Hematopoietic multipotent progenitor cell treated with erythropoietin and hydrocortisone succinate and interleukin-3 and kit ligand, for 15 days (in vitro differentiated cells): Measurements from ENCODE around the gene COL4A5.
A peak's percentile ranks its signal among the peaks of the same experiment; 100 is the strongest.
"Not testable (repeated sequence)": the region's sequence is repeated elsewhere in the genome, so short reads cannot be mapped to it uniquely, and the experiment has no call there.

Experiments used
- DNase-seq: peaks from one replicate; pipeline ENCODE4 v3.0.0-alpha.2; 2015; ENCODE audit warnings: low spot score

Gene COL4A5

DNA sequence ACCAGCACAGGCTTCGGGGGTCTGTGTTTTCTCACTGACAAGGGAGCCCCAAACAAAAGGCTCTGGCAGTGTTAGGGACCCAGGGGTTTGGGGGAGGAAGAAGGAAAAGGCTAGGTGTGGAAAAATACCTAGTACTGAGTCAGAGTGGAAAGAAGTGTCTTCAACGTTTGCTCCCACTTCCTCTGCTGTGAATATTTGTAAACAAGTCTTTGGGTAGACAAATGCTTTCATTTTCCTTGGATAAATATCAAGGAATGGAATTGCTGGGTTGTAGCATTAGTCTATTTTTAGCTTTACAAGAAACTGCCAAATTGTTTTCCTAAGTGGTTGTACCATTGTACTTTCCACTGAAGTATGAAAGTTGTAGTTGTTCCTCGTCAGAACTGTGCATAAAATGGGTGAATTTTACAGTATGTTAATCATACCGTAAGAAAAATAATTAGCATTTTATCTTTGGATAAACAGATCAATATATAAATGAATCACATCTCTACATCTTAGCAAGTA, 17.4 kb downstream of the COL4A5 start:
- no peak for DNase-seq

DNA sequence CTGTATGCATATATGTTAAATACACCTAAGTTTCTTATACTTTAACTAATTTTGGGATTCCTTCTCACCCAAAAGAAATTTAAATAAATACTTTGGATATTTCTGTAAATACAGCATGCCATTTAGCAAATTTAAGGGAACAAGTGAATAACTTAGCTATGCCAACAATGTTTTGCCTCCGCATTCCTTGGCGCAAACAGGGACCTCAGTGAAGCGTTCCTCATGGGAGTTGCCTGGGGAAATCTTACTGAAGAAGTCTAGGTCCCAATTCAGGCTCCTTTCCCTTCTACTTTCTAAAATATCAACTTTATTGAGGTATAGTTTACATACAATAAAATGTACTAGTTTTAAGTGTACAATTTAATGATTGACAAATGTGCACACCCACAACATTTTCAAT, 25.0 kb downstream of the COL4A5 start:
- DNase-seq = no peak

DNA sequence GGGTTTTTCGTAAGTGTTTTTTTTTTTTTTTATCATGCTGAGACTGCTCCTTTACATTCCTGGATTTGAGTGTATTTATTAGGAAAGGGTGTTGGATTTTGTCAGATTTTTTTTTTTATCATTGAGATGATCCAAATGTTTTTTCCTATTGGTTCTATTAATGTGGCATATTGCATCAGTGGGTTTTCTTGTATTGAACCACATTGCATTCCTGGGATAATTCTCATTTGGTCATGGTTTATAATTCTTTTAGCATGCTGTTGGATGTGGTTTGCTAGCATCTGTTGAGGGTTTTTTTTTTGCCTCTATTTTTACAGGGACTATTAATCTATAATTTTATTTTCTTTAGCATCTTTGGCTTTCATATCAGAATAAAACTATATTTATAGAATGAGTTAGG, 28.8 kb downstream of the COL4A5 start:
- DNase-seq = no peak

DNA sequence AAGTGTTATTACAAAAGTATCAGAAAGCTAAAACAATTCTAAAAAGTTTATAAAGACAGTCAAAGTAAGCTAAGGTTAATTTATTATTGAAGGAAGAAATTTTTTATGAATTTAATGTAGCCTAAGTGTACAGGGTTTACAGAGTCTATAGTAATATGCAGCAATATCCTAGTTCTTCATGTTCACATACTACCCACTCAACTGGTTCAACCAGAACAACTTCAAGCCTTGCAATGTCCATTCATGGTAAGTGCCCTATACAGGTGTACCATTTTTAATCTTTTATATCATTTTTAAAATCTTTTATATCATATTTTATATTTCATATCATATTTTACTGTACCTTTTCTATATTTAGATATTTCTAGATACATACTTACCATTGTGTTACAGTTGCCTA, 34.3 kb downstream of the COL4A5 start:
- DNase-seq = no peak

DNA sequence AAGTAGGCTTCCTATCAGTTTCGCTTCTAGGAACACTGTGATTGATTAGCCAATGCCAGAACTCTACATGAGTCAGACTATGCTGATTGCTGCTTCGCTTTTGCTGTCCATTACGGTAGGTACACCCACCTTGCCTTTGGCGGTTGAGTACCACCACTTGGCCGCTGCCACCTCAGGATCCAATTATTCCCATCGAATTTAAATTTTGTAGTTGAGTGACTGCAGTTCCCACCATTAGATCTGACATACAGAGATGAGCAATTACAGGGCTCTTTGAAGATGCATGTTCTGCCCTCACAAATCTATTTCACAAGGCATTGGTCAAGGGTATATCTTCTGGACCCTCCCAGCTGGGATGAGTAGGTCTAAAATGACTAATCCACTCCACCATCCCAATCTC, 41.9 kb downstream of the COL4A5 start:
- DNase-seq = not testable (repeated sequence)

DNA sequence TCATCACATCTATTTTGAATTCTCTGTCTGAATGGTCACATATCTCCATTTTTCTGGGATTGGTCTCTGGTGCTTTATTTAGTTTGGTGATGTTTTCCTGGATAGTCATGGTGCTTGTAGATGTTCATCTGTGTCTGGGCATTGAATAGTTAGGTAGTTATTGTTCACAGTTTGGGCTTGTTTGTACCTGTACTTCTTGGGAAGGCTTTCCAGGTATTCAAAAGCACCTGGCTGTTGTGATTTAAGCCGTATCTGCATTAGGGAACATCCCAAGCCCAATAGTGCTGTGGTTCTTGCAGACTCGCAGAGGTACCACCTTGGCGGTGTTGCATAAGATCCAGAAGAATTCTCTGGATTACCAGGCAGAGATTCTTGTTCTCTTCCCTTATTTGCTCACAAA, 44.6 kb downstream of the COL4A5 start:
- DNase-seq = no peak

DNA sequence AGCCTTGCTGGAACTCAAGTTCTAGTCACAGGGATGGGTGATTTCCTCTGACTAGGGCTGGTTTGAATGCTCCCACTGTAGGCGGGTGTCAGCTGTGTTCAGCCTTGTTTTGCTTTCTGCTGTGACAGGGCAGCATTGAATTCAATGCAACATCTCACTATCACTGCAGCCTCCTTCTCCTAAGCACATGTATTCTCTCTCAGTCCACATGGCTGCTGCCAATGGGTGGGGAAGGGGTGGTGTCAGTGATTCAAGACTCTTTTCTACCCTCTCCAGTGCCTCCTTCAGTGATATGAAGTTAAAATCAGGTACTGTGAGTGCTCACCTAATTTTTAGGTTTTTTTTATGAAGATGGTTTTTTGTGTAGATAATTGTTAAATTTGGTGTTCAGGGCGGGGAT, 46.3 kb downstream of the COL4A5 start:
- no peak for DNase-seq

DNA sequence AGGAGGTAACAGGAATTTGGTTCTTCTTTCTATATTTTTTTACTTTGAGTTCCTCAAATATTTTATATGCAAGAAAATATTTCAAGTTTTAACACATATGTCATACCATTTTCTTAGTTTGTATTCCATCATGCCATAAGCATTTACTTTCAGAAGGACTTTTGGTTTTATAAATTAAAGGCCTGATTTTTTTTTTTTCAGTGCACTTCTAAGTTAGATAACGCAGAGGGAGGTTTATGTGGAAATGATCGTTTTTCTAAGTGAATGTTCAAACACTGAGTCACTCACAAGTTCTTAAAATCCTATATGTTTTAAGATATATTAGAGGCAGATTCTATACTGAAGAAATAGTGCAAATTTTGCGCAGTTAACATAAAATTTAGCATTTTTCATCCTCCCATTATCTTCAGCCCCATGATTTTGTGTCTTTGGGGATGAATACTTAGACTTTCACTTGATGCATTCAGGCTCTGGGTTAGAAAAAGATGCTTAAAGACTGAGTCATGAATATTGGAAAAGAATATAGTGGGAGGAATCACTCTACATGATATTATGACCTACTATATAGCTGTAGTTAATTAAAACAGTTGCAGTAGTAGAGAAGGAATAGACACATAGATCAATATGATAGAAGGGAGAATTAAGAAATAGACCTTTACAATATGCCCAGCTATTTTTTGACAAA, 54.9 kb downstream of the COL4A5 start:
- DNase-seq = no peak

DNA sequence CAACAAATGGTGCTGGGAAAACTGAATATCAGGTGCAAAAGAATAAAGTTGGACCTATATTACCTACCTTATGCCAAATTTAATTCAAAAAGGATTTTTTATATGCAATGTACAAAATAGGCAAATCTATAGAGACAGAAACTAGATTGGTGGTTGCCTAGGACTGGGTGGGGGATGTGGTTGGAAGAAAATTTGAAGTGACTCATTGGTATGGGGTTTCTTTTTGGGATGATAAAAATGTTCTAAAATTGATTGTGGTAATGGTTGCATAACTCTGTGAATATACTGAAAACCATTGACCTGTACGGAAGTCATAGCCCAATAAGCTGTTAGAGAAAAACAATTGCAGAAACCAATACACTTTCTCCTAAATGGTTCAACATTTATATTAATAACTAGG, 72.1 kb downstream of the COL4A5 start:
- no peak for DNase-seq

DNA sequence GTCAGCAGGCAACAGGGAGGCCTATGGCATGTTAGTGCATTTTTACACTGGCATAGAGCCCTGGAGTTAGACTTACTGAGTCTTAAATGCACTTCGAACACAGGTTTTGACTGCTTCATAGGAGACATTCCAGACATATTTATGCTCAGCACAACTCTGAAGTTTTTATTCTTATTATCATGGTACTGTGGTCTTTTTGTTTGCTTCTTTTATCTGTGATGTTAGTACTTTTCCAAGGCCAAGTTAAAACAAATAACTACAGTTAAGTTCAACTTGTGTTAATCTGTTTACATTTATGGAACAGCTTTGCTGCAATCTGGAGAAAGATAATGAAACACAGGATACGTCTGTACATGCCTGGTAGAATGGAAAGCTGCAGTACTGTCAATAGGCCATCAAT, 76.5 kb downstream of the COL4A5 start:
- no peak for DNase-seq

DNA sequence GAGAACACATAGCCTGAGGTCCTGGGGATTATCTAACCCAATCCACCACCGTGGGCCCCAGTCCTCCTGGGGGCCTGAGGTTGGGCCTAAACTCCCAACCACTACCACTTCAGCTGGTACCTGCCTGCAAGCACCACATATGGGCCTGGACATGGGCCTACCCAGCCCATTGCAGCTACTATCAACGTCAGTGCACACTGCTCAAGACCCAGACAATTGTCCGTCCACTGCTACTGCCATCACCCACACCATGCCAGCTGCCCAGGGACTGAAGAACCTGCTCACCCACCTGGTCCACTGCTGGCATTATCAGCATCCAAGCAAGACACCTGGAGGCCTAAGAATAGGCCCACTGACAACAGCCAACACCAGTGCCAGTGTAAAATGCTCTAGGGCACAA, 88.1 kb downstream of the COL4A5 start:
- no peak for DNase-seq

DNA sequence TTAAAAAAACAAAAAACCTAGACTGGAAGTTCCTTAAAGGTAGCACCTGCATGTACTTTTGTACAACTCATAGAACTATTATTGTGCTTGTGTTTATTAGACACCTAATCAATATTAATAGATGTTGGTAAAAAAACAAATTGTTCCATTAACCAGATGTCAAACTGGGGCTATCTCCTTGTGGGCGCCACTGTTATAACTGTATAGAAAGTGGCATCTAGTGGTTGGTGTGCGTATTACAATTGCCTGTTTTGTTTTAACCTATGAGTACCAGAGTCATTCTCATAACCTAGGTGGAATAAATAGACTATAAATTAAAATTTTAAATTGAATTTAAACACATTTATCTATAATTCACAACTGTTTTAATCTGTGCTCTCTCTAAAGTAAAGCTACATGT, 97.4 kb downstream of the COL4A5 start:
- no peak for DNase-seq

DNA sequence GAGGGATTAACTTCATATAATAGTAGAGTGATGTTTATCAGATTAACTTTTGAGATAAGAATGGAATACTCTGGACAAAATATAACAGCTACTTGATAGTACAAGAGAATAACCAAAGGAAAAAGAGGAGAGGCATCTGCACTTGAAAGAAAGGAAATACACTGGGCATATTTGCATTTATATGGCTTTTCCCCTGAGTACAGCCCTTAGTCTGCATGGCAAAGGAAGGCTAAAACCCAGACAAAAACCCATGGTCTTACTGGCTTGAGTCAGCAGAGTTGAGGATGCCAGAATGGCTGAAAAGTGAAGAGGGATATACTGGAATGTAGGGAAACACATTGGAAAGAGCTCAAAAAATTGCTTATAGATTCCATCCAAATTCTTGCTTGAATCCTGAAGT, 101.6 kb downstream of the COL4A5 start:
- DNase-seq = no peak

DNA sequence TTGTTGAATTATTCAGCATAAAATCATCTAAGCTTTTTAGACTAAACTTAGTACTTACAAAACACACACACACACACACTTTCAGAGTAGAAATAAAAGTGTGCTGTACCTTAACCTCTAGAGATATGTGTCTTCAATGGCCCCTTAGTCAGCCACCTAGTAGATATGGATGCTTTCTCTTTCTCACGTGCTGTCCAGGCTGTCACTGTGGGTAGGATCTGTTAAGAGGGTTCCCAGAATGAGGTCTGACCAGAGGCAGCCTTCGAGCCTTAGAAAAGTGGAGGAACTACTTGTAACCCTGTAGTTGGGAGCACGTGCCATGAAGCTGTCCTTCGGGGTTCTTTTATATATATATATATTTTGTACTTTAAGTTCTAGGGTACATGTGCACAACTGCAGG, 117.9 kb downstream of the COL4A5 start:
- no peak for DNase-seq

DNA sequence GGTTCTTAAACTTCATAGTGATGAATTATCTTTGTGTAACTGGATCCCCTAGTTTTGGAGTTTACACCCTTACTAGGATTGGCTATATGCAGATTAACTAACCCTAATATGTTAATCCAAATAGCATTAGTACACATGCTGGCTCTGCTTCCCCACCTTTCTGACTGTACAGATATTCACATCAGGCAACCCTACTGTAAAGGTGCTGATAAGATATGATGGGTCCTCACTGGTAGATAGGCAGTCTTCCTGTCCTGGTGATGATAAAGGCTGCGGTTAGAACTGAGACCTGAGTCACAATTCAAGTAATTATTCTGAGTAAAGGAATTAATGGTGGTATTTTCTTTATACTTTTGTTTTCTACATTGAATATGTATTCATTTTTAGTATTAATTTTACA, 118.6 kb downstream of the COL4A5 start:
- DNase-seq = peak; percentile 7

DNA sequence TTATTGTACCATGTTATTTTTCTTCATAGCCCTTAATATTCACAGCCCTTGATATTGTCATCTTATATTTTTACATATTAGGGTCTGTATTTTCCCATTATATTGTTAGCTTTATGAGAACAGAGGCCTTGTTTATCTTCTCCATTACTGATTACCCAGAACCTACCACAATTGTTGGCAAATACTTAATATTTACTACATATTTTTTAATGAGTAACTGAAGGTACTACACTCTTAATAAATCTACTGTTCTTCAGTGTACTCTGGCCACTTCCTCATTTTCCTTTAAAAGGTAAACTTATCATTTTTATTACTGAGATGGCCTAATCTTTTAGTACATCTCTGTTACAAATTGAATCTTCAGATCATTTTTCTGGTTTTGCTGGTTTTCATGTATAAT, 133.5 kb downstream of the COL4A5 start:
- no peak for DNase-seq

DNA sequence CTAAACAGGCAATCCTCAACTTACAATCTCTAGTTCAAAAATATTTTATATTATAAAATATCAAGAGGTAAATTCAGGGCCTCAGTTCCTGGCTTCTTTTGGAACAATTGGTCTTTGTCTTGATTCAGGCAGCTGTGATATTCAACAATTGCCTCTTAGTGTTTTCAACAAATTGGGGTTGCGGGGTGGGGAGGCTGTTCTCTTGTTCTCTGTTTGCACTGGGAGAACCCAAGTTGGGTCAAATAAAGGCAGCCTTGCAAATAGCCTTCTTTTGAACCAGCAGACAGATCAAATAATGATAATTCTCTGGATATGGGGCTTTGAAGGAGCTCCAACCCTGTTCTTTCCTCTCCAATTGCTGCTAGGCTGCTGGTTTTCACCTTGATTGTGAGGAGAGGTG, 142.5 kb downstream of the COL4A5 start:
- DNase-seq = no peak

DNA sequence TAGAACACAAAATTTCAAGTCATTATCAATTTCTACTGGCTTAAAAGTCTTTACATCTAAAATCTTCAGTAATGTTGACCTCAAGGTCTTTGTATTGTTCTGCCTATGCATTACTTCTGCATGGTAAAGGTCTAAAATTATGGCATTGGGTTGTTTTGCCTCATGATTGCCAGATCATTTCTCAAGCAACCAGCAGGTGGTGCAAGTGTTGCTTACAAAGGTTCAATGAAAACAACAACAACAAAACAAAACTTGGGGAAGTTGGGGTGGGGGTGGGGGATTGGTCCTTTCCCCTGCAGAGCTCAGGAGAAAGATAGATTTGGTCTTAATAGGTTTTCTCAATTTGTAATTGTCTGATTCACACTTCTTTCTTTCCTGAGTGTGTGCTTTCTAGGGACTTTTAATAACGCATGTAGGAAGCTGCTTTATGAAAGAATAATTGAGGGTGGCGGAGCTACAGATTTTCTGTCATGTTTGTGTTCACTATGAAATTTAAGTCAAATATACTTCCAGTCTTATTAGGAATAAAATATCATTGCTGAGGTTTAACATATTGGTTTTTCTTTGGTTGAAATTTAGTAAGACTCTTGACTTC, 145.1 kb downstream of the COL4A5 start:
- DNase-seq = no peak

DNA sequence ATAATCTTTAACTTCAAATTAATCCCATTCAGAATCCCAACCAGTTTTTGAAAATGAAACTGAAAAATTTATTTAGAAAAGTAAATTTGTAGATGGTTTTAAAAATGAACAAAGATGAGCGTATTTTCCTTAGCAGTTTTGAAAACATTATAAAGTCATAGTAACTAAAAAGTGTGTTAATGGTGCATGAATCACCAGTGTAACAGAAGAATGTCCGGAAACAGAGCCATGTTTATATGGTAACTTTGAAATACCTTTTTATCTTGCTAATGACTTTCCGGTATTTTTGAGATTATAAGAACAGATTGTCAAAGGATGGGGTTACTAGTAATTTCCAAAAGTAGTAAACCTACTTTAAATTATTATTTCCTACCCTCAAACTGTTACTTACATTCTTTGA, 150.9 kb downstream of the COL4A5 start:
- DNase-seq = no peak

DNA sequence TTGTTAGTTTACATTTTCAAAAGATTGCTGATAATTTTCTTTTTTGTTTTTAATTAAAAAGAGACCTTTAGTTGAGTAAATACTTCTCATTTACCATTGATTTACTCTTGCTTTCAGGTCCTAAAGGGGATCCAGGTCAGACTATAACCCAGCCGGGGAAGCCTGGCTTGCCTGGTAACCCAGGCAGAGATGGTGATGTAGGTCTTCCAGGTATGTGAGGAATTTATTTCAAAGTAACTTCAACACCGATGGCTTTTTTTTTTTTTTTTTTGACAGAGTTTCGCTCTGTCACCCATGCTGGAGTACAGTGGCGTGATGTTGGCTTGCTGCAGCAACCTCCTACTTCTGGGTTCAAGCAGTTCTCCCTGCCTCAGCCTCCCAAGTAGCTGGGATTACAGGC, 161.6 kb downstream of the COL4A5 start:
- no peak for DNase-seq

DNA sequence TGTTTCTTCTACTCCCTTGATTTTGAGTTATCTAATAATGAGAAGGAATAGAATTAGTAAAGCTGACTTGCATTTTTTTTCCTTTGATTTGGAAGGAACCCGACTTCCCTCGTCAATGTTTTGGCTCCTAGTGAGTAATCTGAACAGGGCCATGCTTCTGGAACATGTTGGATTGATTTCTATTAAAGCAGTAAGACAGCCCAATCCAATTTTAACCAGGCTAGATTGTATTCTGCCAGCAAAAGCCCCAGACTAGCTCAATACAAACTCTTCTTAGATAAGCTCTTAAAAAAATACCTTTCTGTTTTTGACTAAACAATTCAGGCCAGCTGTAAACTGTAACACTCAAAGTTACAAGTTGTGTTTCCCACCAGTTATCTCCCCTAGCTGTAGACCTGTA, 170.5 kb downstream of the COL4A5 start:
- no peak for DNase-seq

DNA sequence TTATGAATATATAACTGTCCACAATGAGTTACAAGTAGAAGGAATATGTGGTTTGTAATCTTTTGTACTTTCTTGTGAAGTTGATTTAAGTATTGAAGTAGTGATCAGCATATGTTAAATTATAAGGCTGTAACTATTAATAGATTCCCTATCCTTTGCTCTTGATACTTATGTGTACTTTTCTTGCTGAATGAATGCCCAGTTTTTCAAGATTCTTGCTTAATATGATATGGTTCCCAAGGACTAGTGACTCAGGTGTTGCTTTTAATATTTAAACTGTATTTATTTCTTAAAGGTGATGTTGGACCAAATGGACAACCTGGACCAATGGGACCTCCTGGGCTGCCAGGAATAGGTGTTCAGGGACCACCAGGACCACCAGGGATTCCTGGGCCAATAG, 175.0 kb downstream of the COL4A5 start:
- DNase-seq = no peak

DNA sequence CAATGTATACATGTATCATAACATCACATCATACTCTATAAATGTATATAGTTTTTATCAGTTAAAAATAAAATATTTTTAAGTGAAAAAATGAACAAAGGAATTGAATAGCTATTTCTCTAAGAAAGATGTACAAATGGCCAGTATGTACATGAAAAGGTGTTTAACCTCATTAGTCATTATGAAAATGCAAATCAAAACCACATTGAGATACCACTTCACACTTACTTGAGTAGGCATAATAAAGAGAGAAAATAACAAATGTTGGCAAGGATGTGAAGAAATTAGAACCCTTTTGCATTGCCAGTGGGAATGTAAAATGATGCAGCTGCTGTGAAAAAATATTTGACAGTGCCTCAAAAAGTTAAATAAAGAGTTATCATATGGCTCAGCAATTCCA, 201.2 kb downstream of the COL4A5 start:
- DNase-seq = no peak

DNA sequence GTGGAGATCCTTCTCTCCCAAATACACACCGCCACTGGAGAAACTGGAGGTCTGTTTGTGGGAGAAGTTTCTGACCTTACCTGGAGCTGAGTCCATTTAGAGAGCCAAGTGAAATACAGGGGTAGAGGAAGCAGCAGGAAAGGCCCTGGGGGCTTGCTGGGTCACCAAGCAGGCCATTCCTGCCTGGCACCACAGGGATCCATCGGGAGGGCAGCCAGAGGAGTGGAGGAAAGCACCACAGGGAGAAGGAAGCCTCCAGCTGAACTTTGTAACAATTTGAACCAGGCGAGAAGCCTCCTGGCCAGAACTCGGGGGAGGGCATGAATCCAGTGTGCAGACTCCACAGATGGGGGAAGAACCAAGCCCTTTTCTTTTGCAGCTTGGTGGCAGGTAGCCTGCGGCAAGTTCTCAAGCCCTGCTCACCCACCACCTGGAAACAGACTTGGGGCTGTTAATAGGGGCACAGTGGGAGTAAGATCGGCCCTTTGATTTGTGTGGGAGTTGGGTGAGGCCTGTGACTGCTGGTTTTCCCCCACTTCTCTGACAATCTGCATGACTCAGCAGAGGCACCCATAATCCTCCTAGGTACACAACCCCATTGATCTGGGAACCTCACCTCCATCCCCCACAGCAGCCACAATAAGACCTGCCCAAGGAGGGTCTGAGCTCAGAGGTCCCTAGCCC, 202.1 kb downstream of the COL4A5 start:
- no peak for DNase-seq
